CD4-positive, alpha-beta T cell treated with Interleukin-6 at 100 ng/mL for 8 hours (primary cell): Measurements from ENCODE around the gene NDOR1.

Source experiments
- DNase-seq: peaks from one replicate; pipeline ENCODE4 v3.0.0-alpha.2; 2020; ENCODE audit warnings: mixed read lengths, low spot score

NDOR1 gene

GRCh38 chr9:137198902-137199283 lies 6.6 kb upstream of the NDOR1 start:
- no peak for DNase-seq

DNA sequence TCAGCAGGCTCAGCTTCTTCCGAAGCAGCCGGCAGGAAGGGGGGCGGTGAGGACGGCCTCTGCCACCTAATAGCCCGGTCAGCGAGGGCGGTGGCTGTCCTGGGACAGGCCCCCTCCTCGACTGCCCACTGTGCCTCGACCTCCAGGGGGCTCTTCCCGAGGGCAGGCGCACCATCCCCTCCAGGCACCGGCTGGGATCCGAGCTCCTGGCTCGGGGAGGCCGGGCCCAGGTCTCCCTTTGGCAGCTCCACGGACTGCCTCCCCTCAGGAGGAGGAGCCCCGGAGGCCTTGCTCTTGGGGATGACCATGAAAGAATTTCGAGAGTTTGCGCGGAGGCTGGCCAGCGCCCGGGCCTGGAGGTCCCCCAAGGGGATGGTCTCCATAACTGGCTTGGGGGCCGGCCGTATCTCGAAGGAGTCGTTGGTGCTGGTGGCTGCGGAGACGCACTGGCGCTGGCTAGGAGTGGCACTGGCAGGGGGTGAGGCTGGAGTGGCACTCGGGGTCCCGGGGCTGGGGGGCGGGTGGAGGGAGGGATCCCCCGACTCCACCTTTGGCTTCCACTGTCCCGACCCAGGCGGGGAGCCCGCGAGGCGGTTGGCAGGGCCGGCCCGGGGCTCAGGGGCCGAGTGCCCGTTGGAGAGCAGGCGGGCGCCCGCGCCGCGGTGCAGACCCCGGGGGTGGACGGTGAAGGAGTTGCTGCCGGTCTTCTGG lies 5.9 kb upstream of the NDOR1 start:
- no peak for DNase-seq

GRCh38 chr9:137200311-137201204 lies 4.9 kb upstream of the NDOR1 start, which contains the start of gene TPRN:
TSS of gene TPRN (minus strand) at chr9:137200741. CDS start at chr9:137200711, 30 bp downstream.
- DNase-seq, result peak; percentile 98

GRCh38 chr9:137201205-137201868 lies 4.2 kb upstream of the NDOR1 start:
- DNase-seq, result no peak

DNA sequence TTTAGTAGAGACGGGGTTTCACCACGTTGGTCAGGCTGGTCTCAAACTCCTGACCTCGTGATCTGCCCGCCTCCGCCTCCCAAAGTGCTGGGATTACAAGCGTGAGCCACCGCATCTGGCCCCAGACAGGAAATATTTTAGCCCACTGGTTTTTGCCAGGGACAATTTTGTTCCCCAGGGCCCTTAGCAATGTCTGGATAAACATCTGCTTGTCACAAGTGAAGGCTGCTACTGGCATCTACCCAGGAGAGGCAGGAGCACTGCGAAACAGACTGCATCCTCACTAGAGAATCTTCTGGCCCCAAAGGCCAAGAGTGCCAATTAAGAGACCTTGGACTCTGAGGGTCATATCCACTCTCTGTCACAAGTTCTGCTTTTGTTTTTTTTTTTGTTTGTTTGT lies 2.5 kb upstream of the NDOR1 start:
- DNase-seq, result no peak

DNA sequence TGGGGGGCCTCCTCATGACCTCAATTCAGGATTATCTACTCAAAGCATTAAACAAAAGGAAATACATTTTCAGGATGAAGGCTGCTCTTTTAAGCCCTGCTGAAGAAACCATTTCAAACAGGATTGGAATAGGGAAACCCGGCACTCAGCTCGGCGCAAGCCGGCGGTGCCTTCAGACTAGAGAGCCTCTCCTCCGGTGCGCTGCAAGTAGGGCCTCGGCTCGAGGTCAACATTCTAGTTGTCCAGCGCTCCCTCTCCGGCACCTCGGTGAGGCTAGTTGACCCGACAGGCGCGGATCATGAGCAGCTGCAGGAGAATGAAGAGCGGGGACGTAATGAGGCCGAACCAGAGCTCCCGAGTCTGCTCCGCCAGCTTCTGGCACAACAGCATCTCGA lies 772 bp upstream of the NDOR1 start:
- no peak for DNase-seq

DNA sequence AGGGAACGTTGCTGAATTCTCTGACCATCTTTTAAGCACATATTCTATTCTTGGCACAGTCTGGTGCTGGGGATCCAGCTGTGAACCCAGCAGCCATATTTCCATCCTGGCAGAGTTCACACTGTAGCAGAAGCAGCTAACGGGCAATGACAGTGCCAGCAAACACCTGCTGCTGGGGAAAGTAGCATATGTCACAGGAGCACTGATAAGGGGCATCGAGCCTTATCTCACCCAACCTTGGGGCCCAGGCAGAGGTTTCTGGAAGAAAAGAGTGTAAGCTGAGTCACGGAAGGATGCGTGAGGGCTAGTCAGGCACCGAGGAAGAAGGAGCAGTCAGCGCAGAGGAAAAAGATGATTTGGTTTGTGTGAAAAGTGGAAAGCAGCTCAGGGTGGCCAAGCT lies 1.1 kb downstream of the NDOR1 start:
- no peak for DNase-seq

DNA sequence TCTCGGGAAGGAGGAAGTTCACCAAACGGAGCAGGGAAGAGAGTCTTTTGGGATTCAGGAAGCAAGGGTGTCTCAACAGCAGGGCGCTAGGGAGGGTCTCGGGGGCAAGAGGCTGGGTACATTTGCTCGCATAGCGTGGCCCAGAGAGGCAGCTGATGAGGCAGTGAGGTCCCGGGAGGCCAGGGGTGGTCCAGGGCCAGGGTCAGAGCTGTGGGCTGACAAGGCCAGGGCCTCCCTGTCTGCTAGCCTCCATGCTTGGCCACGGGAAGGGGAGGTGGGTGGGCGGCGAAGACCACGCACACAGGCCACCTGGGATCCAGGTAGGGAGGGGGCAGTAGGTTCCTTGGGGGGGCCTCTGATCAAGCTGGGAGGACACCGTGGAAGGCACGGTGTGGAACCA lies 6.0 kb downstream of the NDOR1 start:
- DNase-seq, result no peak

GRCh38 chr9:137212520-137212919 lies 7.0 kb downstream of the NDOR1 start:
- no peak for DNase-seq

GRCh38 chr9:137213160-137214060 lies 7.9 kb downstream of the NDOR1 start:
- no peak for DNase-seq

GRCh38 chr9:137214620-137215019 lies 9.1 kb downstream of the NDOR1 start:
- no peak for DNase-seq

GRCh38 chr9:137215196-137215986 lies 9.9 kb downstream of the NDOR1 start:
- no peak for DNase-seq

GRCh38 chr9:137216188-137216965 lies 10.9 kb downstream of the NDOR1 start:
- no peak for DNase-seq

DNA sequence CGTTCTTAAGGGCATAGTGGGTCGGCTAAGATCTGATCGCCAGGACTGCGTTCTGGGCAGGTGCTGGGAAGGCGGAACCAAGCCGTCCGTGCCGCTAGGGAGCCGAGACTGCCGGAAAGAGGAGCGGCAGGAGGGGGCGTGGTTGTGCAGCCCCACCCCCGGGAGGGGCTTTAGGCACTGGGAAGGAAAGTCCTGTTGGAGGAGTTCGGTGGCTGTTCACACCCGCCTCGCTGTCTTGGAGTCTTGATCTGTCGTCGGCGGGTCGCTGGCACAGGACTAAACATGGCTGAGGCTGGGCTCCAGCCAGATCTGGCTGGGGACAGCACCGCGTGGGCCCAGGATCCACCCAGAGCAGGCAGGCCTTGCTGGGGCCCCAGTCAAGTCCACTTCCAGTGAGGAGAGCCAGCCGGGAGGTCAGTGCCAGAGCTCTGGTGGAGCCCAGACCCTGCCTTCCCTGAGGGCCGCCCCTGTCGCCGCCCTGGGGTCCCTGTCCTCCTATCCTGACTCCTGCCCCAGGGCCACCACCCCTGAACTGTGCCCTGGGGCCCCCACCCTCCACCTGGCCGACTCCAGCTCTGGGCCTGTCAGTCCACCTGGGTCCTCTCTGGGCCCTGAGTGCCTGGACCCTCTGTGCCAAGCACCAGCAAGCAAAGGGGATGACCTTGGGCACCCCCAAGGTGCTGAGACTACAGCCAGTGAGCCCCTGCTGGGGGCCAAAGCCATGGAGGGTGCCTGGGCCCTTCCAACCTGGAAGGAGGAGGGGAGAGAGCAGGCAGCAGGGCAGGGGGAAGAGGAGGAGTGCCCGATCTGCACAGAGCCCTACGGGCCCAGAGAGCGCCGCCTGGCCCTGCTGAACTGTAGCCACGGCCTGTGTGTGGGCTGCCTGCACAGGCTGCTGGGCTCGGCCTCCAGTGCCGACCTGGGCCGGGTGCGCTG lies 12.0 kb downstream of the NDOR1 start:
- DNase-seq, result no peak

DNA sequence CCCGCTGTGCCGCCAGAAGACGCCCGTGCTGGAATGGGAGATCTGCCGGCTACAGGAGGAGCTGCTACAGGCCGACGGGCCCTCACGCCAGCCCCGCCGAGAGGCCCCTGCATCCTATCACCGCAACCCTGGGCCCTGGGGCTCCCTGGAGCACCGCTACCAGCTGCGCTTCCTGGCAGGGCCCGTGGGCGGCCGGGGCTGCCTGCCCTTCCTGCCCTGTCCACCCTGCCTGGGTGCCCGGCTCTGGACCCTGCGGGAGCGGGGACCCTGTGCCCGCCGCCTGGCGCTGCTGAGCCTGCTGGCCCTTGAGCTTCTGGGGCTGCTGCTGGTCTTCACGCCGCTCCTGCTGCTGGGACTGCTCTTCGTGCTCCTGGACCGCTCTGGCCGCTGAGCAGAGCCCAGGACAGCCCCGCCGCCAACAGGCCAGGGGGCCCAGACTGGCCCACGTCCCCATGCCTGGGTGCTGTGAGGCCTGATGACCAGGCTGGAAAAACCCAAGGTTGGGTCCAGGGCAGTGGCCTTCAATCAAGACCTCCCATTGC lies 12.8 kb downstream of the NDOR1 start:
- DNase-seq, result no peak

DNA sequence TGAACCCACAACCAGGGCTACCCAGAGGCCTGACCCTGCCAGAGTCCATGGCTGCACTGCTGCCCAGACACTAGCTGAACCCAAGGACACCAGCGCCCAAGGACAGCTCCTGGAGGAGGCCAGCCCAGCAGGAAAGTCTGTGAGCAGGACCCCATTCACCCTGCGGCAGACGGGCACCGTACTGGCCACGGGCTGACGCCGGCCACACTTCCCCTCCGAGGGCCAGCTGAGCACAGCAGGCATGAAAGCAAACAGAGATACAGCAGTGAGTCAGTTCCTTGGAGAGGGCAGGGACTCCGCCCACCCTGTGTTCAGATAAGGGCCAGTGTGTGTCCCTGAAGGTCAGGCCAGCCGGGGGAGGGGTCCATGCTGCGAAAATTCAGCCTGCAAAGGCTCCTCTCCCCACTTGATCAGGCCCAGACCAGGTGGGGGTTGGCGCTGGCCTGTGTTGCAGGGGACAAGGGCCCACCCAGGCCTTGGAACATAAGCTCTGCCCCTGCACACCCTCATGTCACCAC lies 13.3 kb downstream of the NDOR1 start:
- DNase-seq, result no peak

GRCh38 chr9:137219757-137220316 lies 14.3 kb downstream of the NDOR1 start:
- no peak for DNase-seq
